ENCODE results near the gene MVP. TPM values are rescaled to one million over a fixed set of nuclear protein-coding genes. Genes with fewer than 3 reads are reported as not detected.

The MVP gene
- total RNA-seq, 4 donors from 2014 or later = 40.3 to 77.5 (median 47.6) TPM

DNA sequence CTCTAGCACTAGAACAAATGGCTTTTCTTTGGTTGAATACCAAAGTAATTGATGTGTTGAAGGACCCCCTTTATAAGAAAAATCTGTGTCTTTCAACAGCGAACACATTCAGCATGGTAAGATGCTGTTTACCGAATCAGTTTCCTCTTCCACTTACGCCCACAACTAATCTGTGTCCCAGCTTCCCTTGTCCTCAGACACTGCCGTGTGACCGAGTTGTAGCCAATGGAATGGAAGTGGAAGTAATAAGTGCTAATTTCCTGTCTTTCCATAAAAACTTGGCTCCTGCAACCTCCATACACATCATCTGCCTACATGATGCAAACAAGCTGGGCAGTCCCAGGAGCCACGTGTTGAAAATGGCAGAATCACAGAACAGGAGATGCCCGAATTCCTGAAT lies 32.4 kb downstream of the MVP start:
- DNase-seq = no peak

DNA sequence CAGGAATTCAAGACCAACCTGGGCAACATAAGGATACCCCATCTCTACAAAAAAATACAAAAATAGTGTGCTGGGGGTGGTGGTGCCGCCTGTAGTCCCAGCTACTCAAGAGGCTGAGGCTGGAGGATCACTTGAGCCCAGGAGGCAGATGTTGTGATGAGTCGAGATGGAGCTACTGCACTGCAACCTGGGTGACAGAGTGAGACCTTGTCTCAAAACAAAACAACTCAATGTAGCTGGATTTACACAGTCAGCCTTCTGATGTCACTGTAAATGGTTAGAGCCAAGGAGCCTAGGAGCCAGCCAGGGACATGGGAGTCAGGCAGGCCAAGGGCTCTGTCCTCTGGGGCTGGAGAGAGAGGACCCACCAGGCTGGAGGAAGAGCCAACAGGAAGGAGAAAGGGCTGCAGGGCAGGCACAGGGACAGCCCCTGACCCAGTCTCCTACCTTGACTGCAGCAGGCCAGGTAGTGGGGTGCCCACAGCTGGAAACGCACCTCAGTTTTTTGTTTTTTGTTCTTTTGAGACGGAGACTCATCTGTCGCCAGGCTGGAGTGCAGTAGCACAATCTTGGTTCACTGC lies 34.3 kb downstream of the MVP start:
- Histone ChIP-seq H3K4me3 (no peak overlapping the region), H3K27ac (no peak overlapping the region), H3K9me3 (no peaks in the 10 kb centered on the region), H3K36me3 (peaks cover 0 to 15% of the 10 kb centered on the region in 2 donors), H3K4me1 (no peaks in the 10 kb centered on the region), H3K27me3 (no peaks in the 10 kb centered on the region)
- intact Hi-C loops (cut with DNase I; ENCODE audit: low total_unique reads) = no loop called here
- no peak for TF ChIP-seq POLR2A (IDR thresholded peaks at IDR 0.05)
- TF ChIP-seq, protein P1, sequence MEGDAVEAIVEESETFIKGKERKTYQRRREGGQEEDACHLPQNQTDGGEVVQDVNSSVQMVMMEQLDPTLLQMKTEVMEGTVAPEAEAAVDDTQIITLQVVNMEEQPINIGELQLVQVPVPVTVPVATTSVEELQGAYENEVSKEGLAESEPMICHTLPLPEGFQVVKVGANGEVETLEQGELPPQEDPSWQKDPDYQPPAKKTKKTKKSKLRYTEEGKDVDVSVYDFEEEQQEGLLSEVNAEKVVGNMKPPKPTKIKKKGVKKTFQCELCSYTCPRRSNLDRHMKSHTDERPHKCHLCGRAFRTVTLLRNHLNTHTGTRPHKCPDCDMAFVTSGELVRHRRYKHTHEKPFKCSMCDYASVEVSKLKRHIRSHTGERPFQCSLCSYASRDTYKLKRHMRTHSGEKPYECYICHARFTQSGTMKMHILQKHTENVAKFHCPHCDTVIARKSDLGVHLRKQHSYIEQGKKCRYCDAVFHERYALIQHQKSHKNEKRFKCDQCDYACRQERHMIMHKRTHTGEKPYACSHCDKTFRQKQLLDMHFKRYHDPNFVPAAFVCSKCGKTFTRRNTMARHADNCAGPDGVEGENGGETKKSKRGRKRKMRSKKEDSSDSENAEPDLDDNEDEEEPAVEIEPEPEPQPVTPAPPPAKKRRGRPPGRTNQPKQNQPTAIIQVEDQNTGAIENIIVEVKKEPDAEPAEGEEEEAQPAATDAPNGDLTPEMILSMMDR (IDR thresholded peaks at IDR 0.05 in 4 of 5, conservative IDR thresholded peaks at IDR 0.05 in 1 of 5) = no peak
- ATAC-seq (no peak), DNase-seq (no peak)
- in situ Hi-C loops (cut with MboI; ENCODE audit: low sequenced_read_pairs in 4 of 4) = no loop called here

More for the DNA sequence above, 32.4 kb downstream of the MVP start:
- ATAC-seq = peak in 1 of 2 donors; percentile 28
- Histone ChIP-seq H3K4me1 (no peaks in the 10 kb centered on the region), H3K36me3 (peaks cover 0 to 4% of the 10 kb centered on the region in 2 donors), H3K27ac (peak overlapping the region in 3 of 4 donors; percentile 20 to 49 (median 44)), H3K4me3 (no peak overlapping the region), H3K27me3 (no peaks in the 10 kb centered on the region), H3K9me3 (no peaks in the 10 kb centered on the region)
- in situ Hi-C loops (cut with MboI; ENCODE audit: low sequenced_read_pairs in 4 of 4) = no loop called here
- TF ChIP-seq, protein P1 (IDR thresholded peaks at IDR 0.05 in 4 of 5, conservative IDR thresholded peaks at IDR 0.05 in 1 of 5) = no peak
- no peak for TF ChIP-seq POLR2A (IDR thresholded peaks at IDR 0.05)
- intact Hi-C loops (cut with DNase I; ENCODE audit: low total_unique reads) = no loop called here

DNA sequence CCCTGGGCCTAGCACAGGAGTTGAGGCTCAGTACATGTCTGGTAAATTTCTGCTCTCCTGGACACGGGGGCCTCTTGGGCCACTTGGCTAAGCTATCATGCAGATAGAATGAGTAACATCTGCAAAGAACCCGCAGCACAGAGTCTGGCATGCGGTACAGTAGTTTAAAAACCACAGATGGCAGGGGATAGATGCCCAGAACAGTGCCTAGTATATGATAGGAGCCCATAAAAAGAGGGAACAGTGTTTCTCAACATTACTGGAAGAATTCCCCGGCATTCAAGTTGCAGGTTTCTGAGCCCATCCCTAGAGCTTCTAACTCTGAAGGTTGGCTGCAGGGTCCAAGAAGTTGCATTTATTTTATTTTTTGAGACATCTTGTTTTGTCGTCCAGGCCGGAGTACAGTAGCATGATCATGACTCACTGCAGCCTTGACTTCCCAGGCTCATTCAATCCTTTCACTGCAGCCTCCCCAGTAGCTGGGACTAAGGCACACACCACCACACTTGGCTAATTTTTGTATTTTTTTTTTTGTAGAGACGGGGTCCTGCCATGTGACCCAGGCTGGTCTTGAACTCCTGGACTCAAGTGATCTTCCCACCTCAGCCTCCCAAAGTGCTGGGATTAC lies 37.0 kb downstream of the MVP start:
- Histone ChIP-seq H3K9me3 (no peaks in the 10 kb centered on the region), H3K36me3 (peaks cover 0 to 33% of the 10 kb centered on the region in 2 donors), H3K4me1 (peaks cover 11 to 14% of the 10 kb centered on the region in 2 donors), H3K27ac (no peak overlapping the region), H3K27me3 (no peaks in the 10 kb centered on the region), H3K4me3 (no peak overlapping the region)
- in situ Hi-C loops (cut with MboI; ENCODE audit: low sequenced_read_pairs in 4 of 4) (no loop called here), intact Hi-C loops (cut with DNase I; ENCODE audit: low total_unique reads) (no loop called here)
- peak; percentile 22 to 38 for ATAC-seq
- no peak for DNase-seq
- no peak for TF ChIP-seq POLR2A (IDR thresholded peaks at IDR 0.05)
- TF ChIP-seq, protein P1 (IDR thresholded peaks at IDR 0.05 in 4 of 5, conservative IDR thresholded peaks at IDR 0.05 in 1 of 5) = no peak

DNA sequence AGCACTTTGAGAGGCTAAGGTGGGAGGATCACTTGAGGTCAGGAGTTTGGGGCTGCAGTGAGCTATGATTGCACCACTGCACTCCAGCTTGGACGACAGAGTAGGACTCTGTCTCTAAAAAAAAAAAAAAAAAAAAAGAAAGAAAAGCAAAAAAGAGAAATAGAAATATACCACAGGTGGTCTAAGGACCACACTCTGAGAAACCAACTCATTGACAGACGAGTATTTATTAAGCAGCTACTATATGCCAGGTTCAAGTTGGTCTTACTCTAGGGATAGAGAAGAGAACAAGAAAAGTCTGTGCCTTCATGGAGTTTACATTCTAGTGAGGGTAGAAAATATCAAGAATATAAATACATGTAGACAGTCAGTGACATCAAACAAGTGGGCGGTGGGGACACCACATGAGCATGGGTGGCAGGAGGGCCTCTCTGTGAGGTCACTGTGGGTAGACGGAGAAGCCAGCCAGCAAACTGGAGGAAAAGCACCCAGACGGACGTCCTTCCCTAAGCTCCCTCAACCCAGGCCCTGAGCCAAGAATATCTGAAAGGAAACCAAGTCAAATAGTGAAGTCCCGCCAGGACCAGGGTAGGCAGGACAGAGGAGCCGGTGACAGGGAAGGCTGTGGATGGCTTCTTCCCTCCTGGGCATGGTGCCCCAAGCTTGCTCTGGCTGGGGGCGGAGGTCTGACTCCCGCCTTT lies 38.0 kb downstream of the MVP start:
- H3K27ac ChIP-seq = no peak overlapping the region
- DNase-seq (no peak), ATAC-seq (no peak)
- H3K9me3 ChIP-seq = no peaks in the 10 kb centered on the region
- in situ Hi-C loops (cut with MboI; ENCODE audit: low sequenced_read_pairs in 4 of 4) (no loop called here), intact Hi-C loops (cut with DNase I; ENCODE audit: low total_unique reads) (no loop called here)
- H3K36me3 ChIP-seq = peaks cover 0 to 33% of the 10 kb centered on the region in 2 donors
- no peak overlapping the region for H3K4me3 ChIP-seq
- no peak for TF ChIP-seq POLR2A (IDR thresholded peaks at IDR 0.05)
- TF ChIP-seq, protein P1 (IDR thresholded peaks at IDR 0.05 in 4 of 5, conservative IDR thresholded peaks at IDR 0.05 in 1 of 5) = no peak
- peaks cover 14 to 16% of the 10 kb centered on the region in 2 donors for H3K4me1 ChIP-seq
- H3K27me3 ChIP-seq = no peaks in the 10 kb centered on the region
